MM.1S (cell line): ENCODE results near the gene ZNF362.

Source experiments
- CTCF ChIP-seq: fragments of 300-600 bp; sonication (generic); IDR thresholded peaks from 2 replicates; pipeline ENCODE4 v1.5.1; 2016; ENCODE audit warnings: antibody characterized with exemption, low read length, mixed read lengths
- EZH2 ChIP-seq: fragments of 300-600 bp; sonication (generic); optimal IDR thresholded peaks from 2 replicates; pipeline ENCODE3; 2017; ENCODE audit warnings: low read depth, mild to moderate bottlenecking, antibody characterized with exemption, low read length, mixed read lengths
- EZH2phosphoT487 ChIP-seq: fragments of 300-600 bp; sonication (generic); IDR thresholded peaks from 2 replicates; pipeline ENCODE4 v1.6.1; 2018; ENCODE audit warnings: antibody characterized with exemption, low read length

DNA sequence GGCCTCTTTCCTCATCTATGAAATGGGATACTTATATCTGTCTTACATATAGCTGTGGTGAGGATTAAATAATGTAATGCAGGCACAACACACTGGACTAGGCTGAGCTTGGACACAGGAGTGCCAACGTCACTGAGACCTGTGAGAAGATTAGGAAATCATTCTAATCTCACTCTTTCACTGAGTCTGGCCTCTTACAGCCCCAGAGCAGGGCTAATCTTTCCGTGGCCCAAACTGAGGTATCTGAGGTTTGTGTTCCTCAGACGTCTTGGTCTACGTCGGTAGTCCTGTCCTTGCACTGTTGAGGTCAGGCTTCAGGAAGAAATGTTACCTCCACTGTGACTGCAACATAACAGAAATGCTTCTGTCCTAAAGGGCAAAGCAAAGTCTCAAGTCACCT, 87.2 kb downstream of the ZNF362 start:
- TF ChIP-seq CTCF: no peak
- no peak for TF ChIP-seq EZH2
- no peak for TF ChIP-seq EZH2phosphoT487
